GM12874 (cell line): ENCODE results near the gene GBGT1.

Experiments used
- CTCF ChIP-seq: IDR thresholded peaks from 2 replicates; pipeline ENCODE4 v1.5.1; 2011; ENCODE audit warnings: low read depth, mild to moderate bottlenecking, control low read depth, low read length, moderate library complexity; ENCODE audit not compliant: insufficient read depth

GBGT1 gene

GRCh38 chr9:133118179-133118520 is 45.6 kb downstream of the GBGT1 start:
- no peak for TF ChIP-seq CTCF

- TF ChIP-seq CTCF: no peak
Measured at GRCh38 chr9:133117271-133118178, 46.2 kb downstream of the GBGT1 start.

GRCh38 chr9:133116346-133117231 is 47.1 kb downstream of the GBGT1 start:
- no peak for TF ChIP-seq CTCF

- TF ChIP-seq CTCF: no peak
Measured at GRCh38 chr9:133115604-133116345, 47.9 kb downstream of the GBGT1 start.

GRCh38 chr9:133114886-133115603 is 48.7 kb downstream of the GBGT1 start:
- TF ChIP-seq CTCF: no peak

- no peak for TF ChIP-seq CTCF
Measured at GRCh38 chr9:133113949-133114885, 49.5 kb downstream of the GBGT1 start.
